Loucy (cell line): ENCODE results near the gene HHATL.

Source experiments
- EZH2phosphoT487 ChIP-seq: fragments of 200-600 bp; IDR thresholded peaks from 2 replicates; pipeline ENCODE4 v1.6.1; 2018; ENCODE audit warnings: antibody characterized with exemption, mild to moderate bottlenecking, moderate library complexity, borderline replicate concordance
- TF ChIP-seq, protein P1 (sequence below): fragments of 200-600 bp; sonication (generic); conservative IDR thresholded peaks from 2 replicates; pipeline ENCODE4 v1.5.1; 2014; ENCODE audit warnings: mild to moderate bottlenecking, antibody characterized with exemption, low read length

DNA sequence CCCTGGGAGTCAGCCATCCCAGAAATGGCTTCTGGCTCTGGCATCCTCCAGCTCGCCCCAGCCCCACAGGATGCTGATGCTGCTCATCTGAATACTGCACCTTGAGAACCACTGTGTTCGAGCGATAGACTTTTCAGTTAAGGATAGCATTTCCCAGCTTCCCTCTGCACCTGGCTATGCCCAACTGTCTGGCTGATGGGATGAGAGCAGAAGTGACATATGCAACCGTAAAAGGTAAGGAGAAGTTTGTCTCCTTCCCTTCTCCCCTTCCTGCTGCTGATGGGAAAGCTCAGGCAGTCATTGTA lies 9.7 kb upstream of the HHATL start:
- TF ChIP-seq, protein P1, sequence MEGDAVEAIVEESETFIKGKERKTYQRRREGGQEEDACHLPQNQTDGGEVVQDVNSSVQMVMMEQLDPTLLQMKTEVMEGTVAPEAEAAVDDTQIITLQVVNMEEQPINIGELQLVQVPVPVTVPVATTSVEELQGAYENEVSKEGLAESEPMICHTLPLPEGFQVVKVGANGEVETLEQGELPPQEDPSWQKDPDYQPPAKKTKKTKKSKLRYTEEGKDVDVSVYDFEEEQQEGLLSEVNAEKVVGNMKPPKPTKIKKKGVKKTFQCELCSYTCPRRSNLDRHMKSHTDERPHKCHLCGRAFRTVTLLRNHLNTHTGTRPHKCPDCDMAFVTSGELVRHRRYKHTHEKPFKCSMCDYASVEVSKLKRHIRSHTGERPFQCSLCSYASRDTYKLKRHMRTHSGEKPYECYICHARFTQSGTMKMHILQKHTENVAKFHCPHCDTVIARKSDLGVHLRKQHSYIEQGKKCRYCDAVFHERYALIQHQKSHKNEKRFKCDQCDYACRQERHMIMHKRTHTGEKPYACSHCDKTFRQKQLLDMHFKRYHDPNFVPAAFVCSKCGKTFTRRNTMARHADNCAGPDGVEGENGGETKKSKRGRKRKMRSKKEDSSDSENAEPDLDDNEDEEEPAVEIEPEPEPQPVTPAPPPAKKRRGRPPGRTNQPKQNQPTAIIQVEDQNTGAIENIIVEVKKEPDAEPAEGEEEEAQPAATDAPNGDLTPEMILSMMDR: no peak
- no peak for TF ChIP-seq EZH2phosphoT487
